Nephron (organoid): ENCODE measurements around the gene UBR1.

ENCODE experiments used
- H3K27ac Mint-ChIP-seq, 3 experiments: 2 replicates each; pipeline ENCODE4 v1.8.0; 2020; ENCODE audit warnings: mixed read lengths in 3 of 3, mild to moderate bottlenecking in 2 of 3, moderate library complexity in 1 of 3
- H3K27me3 Mint-ChIP-seq: 2 replicates; pipeline ENCODE4 v1.8.0; 2021; ENCODE audit warnings: low read depth, mild to moderate bottlenecking, moderate library complexity, mixed read lengths
- H3K36me3 Mint-ChIP-seq: 2 replicates; pipeline ENCODE4 v1.8.0; 2020; ENCODE audit warnings: low read depth, mixed read lengths
- H3K4me1 Mint-ChIP-seq: 2 replicates; pipeline ENCODE4 v1.8.0; 2020; ENCODE audit warnings: mixed read lengths
- H3K4me3 Mint-ChIP-seq, 3 experiments: 2 replicates each; pipeline ENCODE4 v1.8.0; 2020; ENCODE audit warnings: mild to moderate bottlenecking in 3 of 3, mixed read lengths in 3 of 3, moderate library complexity in 2 of 3
- H3K9me3 Mint-ChIP-seq: 2 replicates; pipeline ENCODE4 v1.8.0; 2020; ENCODE audit warnings: mixed read lengths
- TF ChIP-seq, protein P1 (sequence below), 3 experiments: fragments of 200-600 bp; sonication (generic); IDR thresholded peaks; one replicate each; pipeline ENCODE4 v1.5.0; 2021; ENCODE audit warnings: antibody characterized with exemption in 3 of 3; ENCODE audit not compliant: unreplicated experiment in 3 of 3

The UBR1 gene

DNA sequence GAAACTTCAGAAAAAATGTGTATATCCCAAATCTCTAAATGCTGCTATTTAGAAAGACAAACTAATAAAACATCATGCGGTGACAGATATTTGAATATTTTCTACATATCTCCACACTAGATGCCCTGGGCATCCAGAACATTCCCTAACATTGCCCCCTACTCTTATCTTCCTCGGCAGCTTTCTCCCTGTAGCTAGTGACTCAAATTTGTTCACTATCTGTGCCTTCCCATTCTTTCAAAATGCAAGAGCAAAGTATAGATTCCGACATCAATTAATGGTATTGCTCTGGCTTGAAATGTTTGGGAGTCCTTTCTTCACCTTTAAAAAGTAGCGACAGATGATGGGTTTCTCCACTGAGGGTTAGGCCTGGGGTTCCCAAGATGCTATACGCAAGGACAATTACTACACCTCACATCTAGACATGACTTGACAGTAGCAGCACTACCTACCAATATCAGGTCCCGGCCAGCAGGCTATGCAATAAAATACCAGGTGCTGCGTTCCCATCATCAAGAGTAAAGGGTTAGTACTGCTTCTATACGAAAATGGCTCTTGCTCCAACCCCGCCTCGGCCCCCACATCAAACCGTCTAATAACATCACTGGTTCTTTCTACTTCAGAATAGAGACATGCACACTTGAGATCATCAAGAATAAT, 631 bp downstream of the UBR1 start:
- no peaks in the 10 kb centered on the region for H3K9me3 Mint-ChIP-seq
- H3K27me3 Mint-ChIP-seq = peaks cover 9% of the 10 kb centered on the region
- TF ChIP-seq, protein P1, sequence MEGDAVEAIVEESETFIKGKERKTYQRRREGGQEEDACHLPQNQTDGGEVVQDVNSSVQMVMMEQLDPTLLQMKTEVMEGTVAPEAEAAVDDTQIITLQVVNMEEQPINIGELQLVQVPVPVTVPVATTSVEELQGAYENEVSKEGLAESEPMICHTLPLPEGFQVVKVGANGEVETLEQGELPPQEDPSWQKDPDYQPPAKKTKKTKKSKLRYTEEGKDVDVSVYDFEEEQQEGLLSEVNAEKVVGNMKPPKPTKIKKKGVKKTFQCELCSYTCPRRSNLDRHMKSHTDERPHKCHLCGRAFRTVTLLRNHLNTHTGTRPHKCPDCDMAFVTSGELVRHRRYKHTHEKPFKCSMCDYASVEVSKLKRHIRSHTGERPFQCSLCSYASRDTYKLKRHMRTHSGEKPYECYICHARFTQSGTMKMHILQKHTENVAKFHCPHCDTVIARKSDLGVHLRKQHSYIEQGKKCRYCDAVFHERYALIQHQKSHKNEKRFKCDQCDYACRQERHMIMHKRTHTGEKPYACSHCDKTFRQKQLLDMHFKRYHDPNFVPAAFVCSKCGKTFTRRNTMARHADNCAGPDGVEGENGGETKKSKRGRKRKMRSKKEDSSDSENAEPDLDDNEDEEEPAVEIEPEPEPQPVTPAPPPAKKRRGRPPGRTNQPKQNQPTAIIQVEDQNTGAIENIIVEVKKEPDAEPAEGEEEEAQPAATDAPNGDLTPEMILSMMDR (IDR thresholded peaks at IDR 0.05; ENCODE audit: unreplicated experiment in 3 of 3) = no peak
- H3K36me3 Mint-ChIP-seq = peaks cover 34% of the 10 kb centered on the region
- peak overlapping the region; percentile 97 to 99 (median 99) for H3K27ac Mint-ChIP-seq
- H3K4me3 Mint-ChIP-seq = peak overlapping the region; percentile 94 to 99 (median 97)
- peaks cover 47% of the 10 kb centered on the region for H3K4me1 Mint-ChIP-seq

DNA sequence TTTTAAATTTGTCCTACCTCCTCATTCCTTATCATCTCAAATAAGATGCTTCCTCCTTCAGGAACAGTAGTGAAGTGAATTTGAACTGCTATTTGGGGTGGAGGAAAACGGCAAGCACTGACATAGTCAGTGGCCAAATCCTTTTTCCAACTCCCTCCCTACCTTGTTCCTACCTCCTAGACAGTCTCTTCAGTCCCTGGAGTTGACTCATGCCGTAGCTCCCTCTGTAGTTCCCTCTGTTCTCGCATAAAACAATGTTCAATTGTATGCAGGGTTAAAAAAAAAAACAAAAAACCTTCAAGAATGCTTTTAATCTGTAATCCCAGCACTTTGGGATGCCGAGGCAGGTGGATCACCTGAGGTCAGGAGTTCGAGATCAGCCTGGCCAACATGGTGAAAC, 1.4 kb downstream of the UBR1 start:
- peaks cover 9% of the 10 kb centered on the region for H3K27me3 Mint-ChIP-seq
- H3K4me3 Mint-ChIP-seq = peak overlapping the region; percentile 69 to 79 (median 74)
- no peak overlapping the region for H3K27ac Mint-ChIP-seq
- H3K9me3 Mint-ChIP-seq = no peaks in the 10 kb centered on the region
- H3K4me1 Mint-ChIP-seq = peaks cover 47% of the 10 kb centered on the region
- peaks cover 41% of the 10 kb centered on the region for H3K36me3 Mint-ChIP-seq
- TF ChIP-seq, protein P1 (IDR thresholded peaks at IDR 0.05; ENCODE audit: unreplicated experiment in 3 of 3) = no peak

DNA sequence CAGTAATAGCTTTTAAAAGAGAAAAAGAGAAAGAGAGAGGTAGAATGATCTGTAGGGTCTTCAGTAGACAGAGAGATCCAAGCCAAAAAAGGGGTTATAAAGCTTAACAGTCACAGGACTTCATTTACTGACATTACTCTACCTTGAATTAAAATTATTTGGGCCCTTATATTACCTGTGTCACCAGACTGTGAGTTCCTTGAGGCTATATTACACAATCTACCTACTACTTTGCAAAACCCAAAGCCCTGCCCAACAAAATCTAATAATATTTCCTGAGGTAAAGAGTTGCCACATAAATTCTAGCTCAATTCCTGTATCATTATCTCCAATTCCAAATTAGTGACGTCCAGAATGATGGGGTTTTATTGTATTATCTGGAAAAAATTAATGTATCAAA, 1.9 kb downstream of the UBR1 start:
- peaks cover 47% of the 10 kb centered on the region for H3K4me1 Mint-ChIP-seq
- no peaks in the 10 kb centered on the region for H3K9me3 Mint-ChIP-seq
- TF ChIP-seq, protein P1 (IDR thresholded peaks at IDR 0.05; ENCODE audit: unreplicated experiment in 3 of 3) = no peak
- H3K36me3 Mint-ChIP-seq = peaks cover 46% of the 10 kb centered on the region
- H3K27ac Mint-ChIP-seq = no peak overlapping the region
- peaks cover 8% of the 10 kb centered on the region for H3K27me3 Mint-ChIP-seq
- H3K4me3 Mint-ChIP-seq = peak overlapping the region; percentile 67 to 79 (median 74)

DNA sequence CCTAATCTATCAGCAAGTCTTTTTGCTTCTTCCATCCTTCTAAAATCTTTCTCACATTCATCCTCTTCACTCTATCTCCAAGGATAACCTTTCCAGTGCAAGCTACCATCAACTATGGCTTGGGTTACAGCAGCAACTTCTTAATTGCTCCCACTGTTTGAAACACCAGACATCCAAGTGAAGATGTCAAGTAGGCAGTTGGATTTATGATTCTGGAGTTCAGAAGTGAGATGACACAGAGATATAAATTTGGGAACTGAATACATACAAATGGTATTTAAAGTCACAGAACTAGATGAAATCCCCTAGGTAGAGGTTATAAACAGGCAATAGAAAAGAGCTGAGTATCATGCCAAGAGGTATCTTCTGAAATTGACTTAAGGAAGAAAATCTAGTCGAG, 3.7 kb downstream of the UBR1 start:
- Mint-ChIP-seq H3K27ac (no peak overlapping the region), H3K4me1 (peaks cover 47% of the 10 kb centered on the region), H3K27me3 (peaks cover 4% of the 10 kb centered on the region), H3K4me3 (peak overlapping the region in 1 of 3 experiments; percentile 4), H3K9me3 (no peaks in the 10 kb centered on the region), H3K36me3 (peaks cover 59% of the 10 kb centered on the region)
- TF ChIP-seq, protein P1 (IDR thresholded peaks at IDR 0.05; ENCODE audit: unreplicated experiment in 3 of 3) = no peak

DNA sequence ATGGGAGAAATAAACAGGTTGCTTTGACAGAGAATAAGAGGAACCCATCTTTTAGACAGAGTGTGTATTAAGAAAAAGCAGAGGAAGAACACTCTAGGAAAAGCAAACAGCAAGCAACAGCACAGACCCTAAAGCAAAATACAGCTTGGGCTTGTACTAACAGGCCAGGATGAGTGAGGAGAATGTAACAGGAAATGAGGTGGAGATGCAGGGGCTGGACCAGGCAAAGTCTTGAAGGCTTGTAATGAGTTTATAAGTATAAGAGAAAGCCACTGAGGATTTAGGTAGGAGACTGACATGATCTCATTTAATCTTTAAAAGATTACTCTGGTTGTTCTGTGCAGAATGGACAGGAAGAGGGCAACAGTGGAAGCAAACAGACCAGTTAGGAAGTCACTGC, 4.9 kb downstream of the UBR1 start:
- Mint-ChIP-seq H3K27ac (no peak overlapping the region), H3K27me3 (peaks cover 2% of the 10 kb centered on the region), H3K4me3 (peak overlapping the region in 1 of 3 experiments; percentile 23)

More for the DNA sequence above, 4.9 kb downstream of the UBR1 start:
- no peaks in the 10 kb centered on the region for H3K9me3 Mint-ChIP-seq
- peaks cover 67% of the 10 kb centered on the region for H3K36me3 Mint-ChIP-seq
- peaks cover 40% of the 10 kb centered on the region for H3K4me1 Mint-ChIP-seq
- TF ChIP-seq, protein P1 (IDR thresholded peaks at IDR 0.05; ENCODE audit: unreplicated experiment in 3 of 3) = no peak
